Heart right ventricle (tissue), 16 donors: ENCODE data around the gene PPP3CA. TPM values are rescaled to one million over a fixed set of nuclear protein-coding genes. Genes with fewer than 3 reads are reported as not detected.

Experiments
- ATAC-seq, 8 donors: fragments of 200-7000 bp; cut with Tn5 transposase; one replicate each; pipeline ENCODE4 v1.9.1; 2020; ENCODE audit warnings: mild to moderate bottlenecking in 8 of 8, moderate library complexity in 8 of 8, moderate number of reproducible peaks in 1 of 8
- DNase-seq, 2 donors: peaks; one replicate each; pipeline ENCODE4 v3.0.0-alpha.2; 2020
- H3K27ac ChIP-seq, 10 donors: fragments of 200-600 bp; sonication (generic) in 2 of 10; one replicate each; pipeline versions ENCODE4 v1.5.0 to v1.8.0; 2020 to 2022; ENCODE audit warnings: mild to moderate bottlenecking in 3 of 10
- H3K27me3 ChIP-seq, 7 donors: fragments of 200-600 bp; one replicate each; pipeline ENCODE4 v1.8.0; 2021 to 2022; ENCODE audit warnings: mild to moderate bottlenecking in 2 of 7
- H3K36me3 ChIP-seq, 9 donors: fragments of 200-600 bp; sonication (generic) in 1 of 9; one replicate each; pipeline versions ENCODE4 v1.5.0 to v1.8.0; 2020 to 2022; ENCODE audit warnings: mild to moderate bottlenecking in 2 of 9
- H3K4me1 ChIP-seq, 9 donors: fragments of 200-600 bp; sonication (generic) in 1 of 9; one replicate each; pipeline versions ENCODE4 v1.5.0 to v1.8.0; 2020 to 2022; ENCODE audit warnings: mild to moderate bottlenecking in 4 of 9
- H3K4me3 ChIP-seq, 10 donors: fragments of 200-600 bp; sonication (generic) in 2 of 10; one replicate each; pipeline versions ENCODE4 v1.5.0 to v1.8.0; 2020 to 2022; ENCODE audit warnings: mild to moderate bottlenecking in 7 of 10, moderate library complexity in 2 of 10
- H3K9me3 ChIP-seq, 11 donors: fragments of 200-600 bp in 10 of 11; sonication (generic) in 2 of 11; one replicate each; pipeline versions ENCODE4 v1.5.0 to v1.8.0; 2013 to 2022; ENCODE audit warnings: mild to moderate bottlenecking in 2 of 11, control low read depth in 1 of 11, moderate library complexity in 1 of 11
- WGBS, 2 donors: extraction: QIAGEN DNeasy Blood & Tissue Kit; methylation state at CpG; one replicate each; pipeline ENCODE4 v1.1.7; 2013; ENCODE audit warnings: inconsistent platforms in 1 of 2; 5-methylcytosine and 5-hydroxymethylcytosine counted together
- intact Hi-C, 10 donors: fragments of 100-400 bp; cut with DNase I; formaldehyde crosslinking; loops; one replicate each; pipeline versions ENCODE4 v1.11.1 to v1.14.2; 2022
- polyA plus RNA-seq, 2 donors: library from polyadenylated mRNA; stranded (reverse); fragments of 200-250 nt; gene quantifications; one replicate each; pipeline ENCODE4 v1.2.3, GENCODE V29; 2013
- total RNA-seq, 10 donors: library from RNA; stranded (reverse); fragmentation: NEBNext Ultra II Directional in 3 of 10; extraction: Animal tissue kit (Norgen Biotek cat#: 25700) in 3 of 10; gene quantifications; one replicate each; pipeline versions ENCODE4 v1.2.1 to v1.2.4, GENCODE V29; 2021 to 2023
- TF ChIP-seq, protein P1 (sequence below), 9 donors: fragments of 200-600 bp; sonication (generic) in 2 of 9; IDR thresholded peaks; one replicate each; pipeline versions ENCODE4 v1.5.0 to v1.8.0; 2021 to 2022; ENCODE audit warnings: antibody characterized with exemption in 9 of 9, mild to moderate bottlenecking in 5 of 9, moderate library complexity in 1 of 9
- donor health status: Arrhythmogenic right ventricular cardiomyopathy.
- donor health status: ischemic (EF 13 %, LVEDD 7.1; RV severe dilation, severe dysfunction).
- donor health status: healthy with polysubstance abuse.
- donor health status: DM: no; HTN: yes; CAD: no.
- donor health status: DM: no; HTN: no; CAD: no.
- donor health status: ischemic (EF 25% LVEDD 6.9; RV normal size, moderate dysfunction).
- donor health status: ischemic (EF 25% LVEDD 5.7; RV mildly dilated, moderate dysfunction).
- donor health status: healthy.
- donor health status: DM: yes; HTN: yes; CAD: no.
- donor health status: Ischemic cardiomyopathy.
- donor health status: ischemic (EF 35%, LVEDD 5.7; RV mildly dilated, moderate dysfunction).
- donor health status: nonischemic (EF 11% LVEDD 7.7; RV severe dilation, severe dysfunction).
- donor health status: DM: yes; HTN: yes; CAD: no.
- donor health status: PGD.
- donor health status: ischemic (EF 29% LVEDD 5.4; RV normal size, mild dysfunction).
- donor health status: nonischemic (EF 23%, LVEDD 6.1; RV moderate dilation, normal function).

Gene PPP3CA
- total and polyA plus RNA-seq, 12 donors: 8.1 to 30.8 (median 19.1) TPM

DNA sequence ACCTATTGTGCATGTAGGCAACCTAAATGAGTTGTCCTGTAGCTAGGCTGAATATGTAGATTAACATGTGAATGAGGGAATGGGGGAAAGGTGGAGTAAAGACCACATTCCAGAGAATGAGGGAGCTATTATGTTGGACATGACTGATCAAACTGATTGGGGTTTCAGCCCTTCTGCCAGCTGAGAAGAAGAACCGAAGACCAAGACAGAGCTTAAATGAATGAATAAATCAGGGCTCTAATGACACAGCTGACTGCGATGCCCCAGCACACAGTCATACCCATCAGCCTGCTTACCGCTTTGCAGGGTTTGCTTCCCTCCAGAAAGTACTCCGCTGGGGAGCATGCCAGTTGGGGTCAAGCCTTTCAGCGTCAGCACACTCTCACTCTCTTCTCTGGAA is 315.4 kb downstream of the PPP3CA start:
- DNase-seq (no peak), ATAC-seq (no peak)
- Histone ChIP-seq H3K27me3 (no peaks in the 10 kb centered on the region), H3K4me1 (peaks cover 0 to 3% (median 0%) of the 10 kb centered on the region in 9 donors), H3K4me3 (no peak overlapping the region), H3K36me3 (peaks cover 0 to 26% (median 0%) of the 10 kb centered on the region in 9 donors), H3K9me3 (no peaks in the 10 kb centered on the region), H3K27ac (no peak overlapping the region)
- intact Hi-C loops: no loop called here
- TF ChIP-seq, protein P1, sequence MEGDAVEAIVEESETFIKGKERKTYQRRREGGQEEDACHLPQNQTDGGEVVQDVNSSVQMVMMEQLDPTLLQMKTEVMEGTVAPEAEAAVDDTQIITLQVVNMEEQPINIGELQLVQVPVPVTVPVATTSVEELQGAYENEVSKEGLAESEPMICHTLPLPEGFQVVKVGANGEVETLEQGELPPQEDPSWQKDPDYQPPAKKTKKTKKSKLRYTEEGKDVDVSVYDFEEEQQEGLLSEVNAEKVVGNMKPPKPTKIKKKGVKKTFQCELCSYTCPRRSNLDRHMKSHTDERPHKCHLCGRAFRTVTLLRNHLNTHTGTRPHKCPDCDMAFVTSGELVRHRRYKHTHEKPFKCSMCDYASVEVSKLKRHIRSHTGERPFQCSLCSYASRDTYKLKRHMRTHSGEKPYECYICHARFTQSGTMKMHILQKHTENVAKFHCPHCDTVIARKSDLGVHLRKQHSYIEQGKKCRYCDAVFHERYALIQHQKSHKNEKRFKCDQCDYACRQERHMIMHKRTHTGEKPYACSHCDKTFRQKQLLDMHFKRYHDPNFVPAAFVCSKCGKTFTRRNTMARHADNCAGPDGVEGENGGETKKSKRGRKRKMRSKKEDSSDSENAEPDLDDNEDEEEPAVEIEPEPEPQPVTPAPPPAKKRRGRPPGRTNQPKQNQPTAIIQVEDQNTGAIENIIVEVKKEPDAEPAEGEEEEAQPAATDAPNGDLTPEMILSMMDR (IDR thresholded peaks at IDR 0.05): no peak
- 73 to 76% methylated on average over 5 of the region's 5 CpGs for WGBS, 2 donors

DNA sequence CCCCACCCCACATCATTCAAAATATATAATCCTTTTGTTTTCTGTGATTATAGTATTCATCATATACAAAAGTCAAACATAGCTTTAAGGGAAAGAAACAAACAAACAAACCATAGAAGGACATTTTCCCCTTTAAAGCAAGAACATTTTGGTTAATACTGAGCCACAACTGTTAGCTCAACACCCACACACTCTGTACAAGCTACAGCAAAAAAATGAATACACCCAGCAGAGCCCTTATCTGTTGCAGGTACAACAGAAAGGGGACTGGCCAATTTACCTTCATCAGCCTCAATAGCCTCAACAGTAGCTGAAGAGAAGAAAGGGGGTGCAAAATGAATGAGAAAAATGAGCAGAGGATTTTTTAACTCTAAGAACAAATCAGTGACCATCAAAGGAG is 318.4 kb downstream of the PPP3CA start:
- DNase-seq (no peak), ATAC-seq (no peak)
- Histone ChIP-seq H3K27ac (no peak overlapping the region), H3K4me3 (no peak overlapping the region), H3K36me3 (peaks cover 0 to 44% (median 0%) of the 10 kb centered on the region in 9 donors), H3K9me3 (no peaks in the 10 kb centered on the region), H3K4me1 (peaks cover 0 to 3% (median 0%) of the 10 kb centered on the region in 9 donors), H3K27me3 (no peaks in the 10 kb centered on the region)
- intact Hi-C loops: no loop called here
- TF ChIP-seq, protein P1 (IDR thresholded peaks at IDR 0.05): no peak

DNA sequence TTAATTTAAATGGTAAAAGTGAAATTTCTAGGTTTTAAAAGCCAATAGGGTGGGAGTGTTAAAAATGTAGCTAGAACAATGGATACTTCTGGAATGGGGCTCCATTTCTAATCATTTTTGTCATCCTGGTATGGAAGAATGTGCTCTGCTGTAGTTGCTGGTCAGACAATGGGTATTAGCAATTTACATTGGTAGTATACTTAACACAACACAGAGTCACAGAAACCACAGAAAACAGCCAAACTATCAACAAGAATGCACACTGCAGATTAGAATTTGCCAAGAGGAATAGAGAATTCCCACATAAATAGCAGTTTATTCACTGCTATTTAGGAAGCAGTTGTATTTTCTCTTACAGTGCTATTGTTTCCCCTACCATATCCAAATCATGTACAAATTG is 319.6 kb downstream of the PPP3CA start:
- no peak for DNase-seq
- intact Hi-C loops: no loop called here
- ATAC-seq: no peak
- H3K9me3 ChIP-seq: no peaks in the 10 kb centered on the region
- peaks cover 0 to 3% (median 0%) of the 10 kb centered on the region in 9 donors for H3K4me1 ChIP-seq
- peaks cover 0 to 46% (median 0%) of the 10 kb centered on the region in 9 donors for H3K36me3 ChIP-seq
- H3K27me3 ChIP-seq: no peaks in the 10 kb centered on the region
- no peak overlapping the region for H3K4me3 ChIP-seq
- TF ChIP-seq, protein P1 (IDR thresholded peaks at IDR 0.05): no peak
- H3K27ac ChIP-seq: no peak overlapping the region

DNA sequence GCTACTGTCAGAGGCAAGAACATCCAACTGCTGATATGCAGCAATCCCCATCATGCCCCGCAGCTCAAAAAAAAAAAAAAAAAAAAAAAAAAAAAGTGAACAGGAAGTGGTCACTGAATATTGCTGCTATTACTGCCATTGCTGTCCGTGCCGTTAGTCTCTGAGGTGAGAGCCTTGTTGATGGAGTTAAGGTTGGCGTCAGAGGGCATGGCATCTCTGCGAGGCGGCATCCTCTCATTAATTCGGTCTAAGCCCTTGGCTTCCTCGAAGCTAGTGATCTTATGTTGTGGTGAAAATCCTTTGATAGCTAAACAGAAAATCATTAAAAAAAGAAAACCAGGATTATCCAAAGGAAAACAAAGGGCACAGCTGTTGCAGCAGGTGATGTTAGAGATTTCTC is 321.6 kb downstream of the PPP3CA start:
- Histone ChIP-seq H3K36me3 (peaks cover 0 to 38% (median 0%) of the 10 kb centered on the region in 9 donors), H3K4me3 (no peak overlapping the region), H3K4me1 (peaks cover 0 to 17% (median 6%) of the 10 kb centered on the region in 9 donors), H3K9me3 (no peaks in the 10 kb centered on the region), H3K27me3 (no peaks in the 10 kb centered on the region), H3K27ac (no peak overlapping the region)
- DNase-seq (no peak), ATAC-seq (no peak)
- intact Hi-C loops: no loop called here
- TF ChIP-seq, protein P1 (IDR thresholded peaks at IDR 0.05): no peak
- WGBS, 2 donors: 94 to 97% methylated on average over 8 of the region's 8 CpGs
